PFSK-1 (cell line): ENCODE data around the gene TUBGCP3.

Source experiments
- FOXP2 ChIP-seq: optimal IDR thresholded peaks from 2 replicates; pipeline ENCODE3; 2011; ENCODE audit warnings: borderline replicate concordance, control low read depth, inconsistent platforms; ENCODE audit not compliant: insufficient read depth; ENCODE audit errors: extremely low read length, extremely low read depth
- POLR2AphosphoS5 ChIP-seq: IDR thresholded peaks from 2 replicates; pipeline ENCODE4 v1.6.1; 2012; ENCODE audit warnings: low read depth, mild to moderate bottlenecking, control low read depth, low read length, moderate library complexity
- SIN3A ChIP-seq: IDR thresholded peaks from 2 replicates; pipeline ENCODE4 v1.6.1; 2012; ENCODE audit warnings: mild to moderate bottlenecking, low read length, moderate library complexity, borderline replicate concordance; ENCODE audit not compliant: insufficient read depth
- TAF1 ChIP-seq: IDR thresholded peaks from 2 replicates; pipeline ENCODE4 v1.6.1; 2012; ENCODE audit warnings: low read length, control low read depth, borderline replicate concordance; ENCODE audit not compliant: insufficient read depth
- TF ChIP-seq, protein P1 (sequence below), 2 experiments: IDR thresholded peaks; 2 replicates each; pipeline versions ENCODE4 v1.6.1 to v1.8.0; 2011 to 2012; ENCODE audit warnings: low read depth in 2 of 2, low read length in 2 of 2, control low read depth in 1 of 2, inconsistent platforms in 1 of 2, mild to moderate bottlenecking in 1 of 2, moderate library complexity in 1 of 2; ENCODE audit not compliant: insufficient read depth in 1 of 2

The TUBGCP3 gene

DNA sequence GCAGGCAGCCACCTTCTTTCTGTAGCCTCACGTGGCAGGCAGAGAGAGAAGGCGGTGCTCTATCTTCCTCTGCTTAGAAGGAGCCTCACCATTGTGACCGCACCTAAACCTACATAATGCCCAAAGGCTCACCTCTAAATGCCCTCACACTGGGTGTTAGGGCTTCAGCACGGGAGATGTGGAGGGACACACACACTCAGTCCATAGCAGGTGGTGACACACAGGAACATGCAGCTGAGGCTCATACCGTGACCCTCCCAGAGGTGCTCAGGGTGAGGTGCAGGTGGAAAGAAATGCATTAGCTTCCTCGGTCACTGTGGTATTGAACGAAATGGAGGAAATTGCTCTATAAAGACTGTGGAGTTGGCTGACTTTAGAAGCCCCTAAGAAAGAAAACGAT lies 37.7 kb upstream of the TUBGCP3 start:
- TF ChIP-seq POLR2AphosphoS5 (no peak), FOXP2 (no peak), SIN3A (no peak), TAF1 (no peak)
- TF ChIP-seq, protein P1, sequence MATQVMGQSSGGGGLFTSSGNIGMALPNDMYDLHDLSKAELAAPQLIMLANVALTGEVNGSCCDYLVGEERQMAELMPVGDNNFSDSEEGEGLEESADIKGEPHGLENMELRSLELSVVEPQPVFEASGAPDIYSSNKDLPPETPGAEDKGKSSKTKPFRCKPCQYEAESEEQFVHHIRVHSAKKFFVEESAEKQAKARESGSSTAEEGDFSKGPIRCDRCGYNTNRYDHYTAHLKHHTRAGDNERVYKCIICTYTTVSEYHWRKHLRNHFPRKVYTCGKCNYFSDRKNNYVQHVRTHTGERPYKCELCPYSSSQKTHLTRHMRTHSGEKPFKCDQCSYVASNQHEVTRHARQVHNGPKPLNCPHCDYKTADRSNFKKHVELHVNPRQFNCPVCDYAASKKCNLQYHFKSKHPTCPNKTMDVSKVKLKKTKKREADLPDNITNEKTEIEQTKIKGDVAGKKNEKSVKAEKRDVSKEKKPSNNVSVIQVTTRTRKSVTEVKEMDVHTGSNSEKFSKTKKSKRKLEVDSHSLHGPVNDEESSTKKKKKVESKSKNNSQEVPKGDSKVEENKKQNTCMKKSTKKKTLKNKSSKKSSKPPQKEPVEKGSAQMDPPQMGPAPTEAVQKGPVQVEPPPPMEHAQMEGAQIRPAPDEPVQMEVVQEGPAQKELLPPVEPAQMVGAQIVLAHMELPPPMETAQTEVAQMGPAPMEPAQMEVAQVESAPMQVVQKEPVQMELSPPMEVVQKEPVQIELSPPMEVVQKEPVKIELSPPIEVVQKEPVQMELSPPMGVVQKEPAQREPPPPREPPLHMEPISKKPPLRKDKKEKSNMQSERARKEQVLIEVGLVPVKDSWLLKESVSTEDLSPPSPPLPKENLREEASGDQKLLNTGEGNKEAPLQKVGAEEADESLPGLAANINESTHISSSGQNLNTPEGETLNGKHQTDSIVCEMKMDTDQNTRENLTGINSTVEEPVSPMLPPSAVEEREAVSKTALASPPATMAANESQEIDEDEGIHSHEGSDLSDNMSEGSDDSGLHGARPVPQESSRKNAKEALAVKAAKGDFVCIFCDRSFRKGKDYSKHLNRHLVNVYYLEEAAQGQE (IDR thresholded peaks at IDR 0.05; ENCODE audit: insufficient read depth in 1 of 2, low read depth in 2 of 2, low read length in 2 of 2): no peak

DNA sequence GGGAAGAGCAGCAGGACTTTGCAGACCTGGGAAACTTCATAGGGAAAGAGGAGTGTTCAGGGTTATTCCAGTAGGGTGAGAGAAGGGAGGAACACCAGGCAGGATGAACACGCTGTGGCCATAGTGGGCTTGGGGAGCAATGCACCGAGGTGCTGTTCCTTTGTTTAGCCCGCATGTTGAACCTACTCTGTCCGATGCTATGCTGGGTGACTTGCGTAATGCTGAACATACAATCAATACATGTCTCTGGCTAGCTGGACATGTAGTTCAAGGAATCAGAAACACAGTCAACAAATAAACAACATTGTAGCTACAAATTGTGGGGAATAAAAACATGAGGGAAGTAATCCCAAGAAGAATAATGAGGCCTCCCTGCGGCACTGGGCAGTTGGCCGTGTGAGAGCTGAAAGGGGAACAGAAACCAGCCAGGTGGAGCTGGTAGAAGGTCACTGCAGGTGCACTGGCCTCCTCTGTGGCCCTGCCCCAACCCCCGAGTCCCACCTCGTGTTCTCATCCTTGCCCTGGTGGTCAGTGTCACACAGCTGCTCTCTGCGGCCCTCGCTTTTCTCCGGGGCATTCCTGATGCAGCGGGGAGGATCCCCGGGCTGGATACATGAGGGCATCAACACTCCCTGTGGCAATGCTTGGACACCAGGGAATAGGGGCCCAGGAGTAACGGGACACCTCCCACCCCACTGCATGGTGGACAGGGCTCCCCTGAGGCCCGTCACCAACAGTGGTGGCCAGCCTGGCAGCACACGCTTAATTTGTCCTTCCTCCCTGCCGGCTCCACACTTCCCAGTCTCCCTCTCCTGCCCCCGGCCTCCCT lies 36.9 kb upstream of the TUBGCP3 start:
- TF ChIP-seq FOXP2: no peak
- TF ChIP-seq POLR2AphosphoS5: no peak
- no peak for TF ChIP-seq SIN3A
- no peak for TF ChIP-seq TAF1
- TF ChIP-seq, protein P1 (IDR thresholded peaks at IDR 0.05; ENCODE audit: insufficient read depth in 1 of 2, low read depth in 2 of 2, low read length in 2 of 2): no peak

GRCh38 chr13:112624040-112624439 lies 36.1 kb upstream of the TUBGCP3 start:
- TF ChIP-seq, protein P1 (IDR thresholded peaks at IDR 0.05; ENCODE audit: insufficient read depth in 1 of 2, low read depth in 2 of 2, low read length in 2 of 2): no peak
- no peak for TF ChIP-seq POLR2AphosphoS5
- TF ChIP-seq FOXP2: no peak
- TF ChIP-seq SIN3A: no peak
- no peak for TF ChIP-seq TAF1

GRCh38 chr13:112623051-112623711 lies 35.2 kb upstream of the TUBGCP3 start:
- TF ChIP-seq POLR2AphosphoS5: no peak
- no peak for TF ChIP-seq SIN3A
- no peak for TF ChIP-seq TAF1
- TF ChIP-seq, protein P1 (IDR thresholded peaks at IDR 0.05; ENCODE audit: insufficient read depth in 1 of 2, low read depth in 2 of 2, low read length in 2 of 2): no peak
